T-helper 2 cell (primary cell): ENCODE measurements around the gene HSD11B2.

Experiments used
- DNase-seq, 5 experiments: peaks; one replicate each; pipeline versions ENCODE4 v3.0.0 to v3.0.0-alpha.2; 2012 to 2022

The HSD11B2 gene

GRCh38 chr16:67435758-67436164 lies 4.8 kb downstream of the HSD11B2 start:
- DNase-seq = no peak

GRCh38 chr16:67436640-67437193 lies 5.8 kb downstream of the HSD11B2 start:
- DNase-seq = no peak

- DNase-seq = peak in 1 of 5 experiments; percentile 24
These were observed 6.6 kb downstream of the HSD11B2 start for GRCh38 chr16:67437513-67437912.

- peak in 1 of 5 experiments; percentile 21 for DNase-seq
These were observed 7.3 kb downstream of the HSD11B2 start for GRCh38 chr16:67438098-67438791.

GRCh38 chr16:67438824-67439393 lies 8.0 kb downstream of the HSD11B2 start:
- no peak for DNase-seq

GRCh38 chr16:67441271-67441753 lies 10.4 kb downstream of the HSD11B2 start:
- no peak for DNase-seq

- no peak for DNase-seq
These were observed 11.0 kb downstream of the HSD11B2 start for GRCh38 chr16:67441907-67442306.

GRCh38 chr16:67442581-67443255 lies 11.8 kb downstream of the HSD11B2 start:
- no peak for DNase-seq

GRCh38 chr16:67443265-67443664 lies 12.3 kb downstream of the HSD11B2 start:
- no peak for DNase-seq

- no peak for DNase-seq
These were observed 13.6 kb downstream of the HSD11B2 start for GRCh38 chr16:67444259-67445125.

- no peak for DNase-seq
These were observed 14.2 kb downstream of the HSD11B2 start for GRCh38 chr16:67445126-67445426.

GRCh38 chr16:67445441-67445912 lies 14.6 kb downstream of the HSD11B2 start:
- DNase-seq = no peak

GRCh38 chr16:67445913-67446907 lies 15.3 kb downstream of the HSD11B2 start:
- no peak for DNase-seq

GRCh38 chr16:67446968-67447507 lies 16.1 kb downstream of the HSD11B2 start:
- DNase-seq = no peak

- DNase-seq = peak in 3 of 5 experiments; percentile 17 to 77 (median 64)
These were observed 16.7 kb downstream of the HSD11B2 start for GRCh38 chr16:67447508-67448076.

- DNase-seq = no peak
These were observed 17.7 kb downstream of the HSD11B2 start for GRCh38 chr16:67448580-67448979.

GRCh38 chr16:67449336-67449735 lies 18.4 kb downstream of the HSD11B2 start:
- DNase-seq = no peak

GRCh38 chr16:67449739-67450138 lies 18.8 kb downstream of the HSD11B2 start:
- no peak for DNase-seq

GRCh38 chr16:67451061-67451703 lies 20.3 kb downstream of the HSD11B2 start:
- no peak for DNase-seq
